ENCODE measurements around the gene DUOXA2. TPM values are rescaled to one million over a fixed set of nuclear protein-coding genes. Genes with fewer than 3 reads are reported as not detected.

Gene DUOXA2
- total and polyA plus RNA-seq, 2 experiments from 2014 or later = not detected

- H4K20me1 ChIP-seq (ENCODE audit: insufficient read depth) = no peaks in the 10 kb centered on the region
- H3K4me3 ChIP-seq = no peak overlapping the region
- H2AFZ ChIP-seq = no peak overlapping the region
- H3K27me3 ChIP-seq (replicated peaks; ENCODE audit: insufficient read depth) = peaks cover 33% of the 10 kb centered on the region; the same call in 1 of the 2 replicates
- in situ Hi-C loops (cut with MboI) = no loop called here
- no peaks in the 10 kb centered on the region for H3K79me2 ChIP-seq (ENCODE audit: insufficient read depth)
- no peak overlapping the region for H3K27ac ChIP-seq
- no peak overlapping the region for H3K9ac ChIP-seq
- TF ChIP-seq EZH2phosphoT487 (IDR thresholded peaks at IDR 0.05; ENCODE audit: insufficient read depth, low read depth) (no peak), EZH2 (IDR thresholded peaks at IDR 0.05; ENCODE audit: insufficient read depth, poor library complexity, severe bottlenecking) (no peak)
- no peaks in the 10 kb centered on the region for H3K9me3 ChIP-seq (ENCODE audit: low read depth)
- no peaks in the 10 kb centered on the region for H3K9me2 ChIP-seq (ENCODE audit: insufficient read depth)
- H3K4me2 ChIP-seq (ENCODE audit: unreplicated experiment) = no peak overlapping the region
- DNase-seq = no peak
- H3K36me3 ChIP-seq (ENCODE audit: low read depth) = no peaks in the 10 kb centered on the region
- WGBS, 2 experiments (ENCODE audit: low coverage in 1 of 2, low lambda C conversion rate in 2 of 2, missing lambda C conversion rate in 2 of 2) = 59 to 61% methylated on average over 3 of the region's 3 CpGs
- H3K4me1 ChIP-seq (ENCODE audit: insufficient read depth) = no peaks in the 10 kb centered on the region
- H3F3A ChIP-seq (ENCODE audit: insufficient read depth) = no peaks in the 10 kb centered on the region
Observed at GRCh38 chr15:45084163-45084562, 30.0 kb upstream of the DUOXA2 start.

DNA sequence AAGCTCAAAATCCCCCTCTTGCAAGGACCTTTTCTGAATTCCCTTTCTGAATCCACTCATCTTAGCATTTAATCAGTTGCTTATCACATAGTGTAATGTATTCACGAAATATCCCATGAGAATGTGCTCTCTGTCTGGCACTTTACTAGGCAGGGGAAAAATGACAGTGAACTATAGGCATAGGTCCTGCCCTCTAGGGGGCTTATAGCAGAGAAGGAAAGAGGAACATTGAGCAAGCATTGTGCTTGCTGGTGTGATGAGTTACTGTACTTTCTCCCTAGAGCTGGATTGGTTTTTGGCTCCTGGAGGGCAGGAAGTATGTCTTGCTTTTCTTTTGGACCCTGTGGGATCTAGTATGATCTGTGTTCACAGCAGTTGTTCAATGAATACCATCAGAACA is 26.6 kb upstream of the DUOXA2 start:
- Histone ChIP-seq H3K4me3 (no peak overlapping the region), H2AFZ (no peak overlapping the region), H4K20me1 (ENCODE audit: insufficient read depth) (no peaks in the 10 kb centered on the region), H3K36me3 (ENCODE audit: low read depth) (no peaks in the 10 kb centered on the region), H3K4me1 (ENCODE audit: insufficient read depth) (no peaks in the 10 kb centered on the region), H3K27ac (no peak overlapping the region), H3K27me3 (replicated peaks; ENCODE audit: insufficient read depth) (peaks cover 44% of the 10 kb centered on the region), H3K9me2 (ENCODE audit: insufficient read depth) (no peaks in the 10 kb centered on the region), H3K9ac (no peak overlapping the region), H3K4me2 (ENCODE audit: unreplicated experiment) (no peak overlapping the region), H3K9me3 (ENCODE audit: low read depth) (no peaks in the 10 kb centered on the region), H3F3A (ENCODE audit: insufficient read depth) (no peaks in the 10 kb centered on the region), H3K79me2 (ENCODE audit: insufficient read depth) (no peaks in the 10 kb centered on the region)
- no peak for DNase-seq
- in situ Hi-C loops (cut with MboI) = no loop called here
- WGBS, 2 experiments (ENCODE audit: low coverage in 1 of 2, low lambda C conversion rate in 2 of 2, missing lambda C conversion rate in 2 of 2) = 27 to 33% methylated on average over 1 of the region's 1 CpG
- TF ChIP-seq EZH2 (IDR thresholded peaks at IDR 0.05; ENCODE audit: insufficient read depth, poor library complexity, severe bottlenecking) (no peak), EZH2phosphoT487 (IDR thresholded peaks at IDR 0.05; ENCODE audit: insufficient read depth, low read depth) (no peak)

DNA sequence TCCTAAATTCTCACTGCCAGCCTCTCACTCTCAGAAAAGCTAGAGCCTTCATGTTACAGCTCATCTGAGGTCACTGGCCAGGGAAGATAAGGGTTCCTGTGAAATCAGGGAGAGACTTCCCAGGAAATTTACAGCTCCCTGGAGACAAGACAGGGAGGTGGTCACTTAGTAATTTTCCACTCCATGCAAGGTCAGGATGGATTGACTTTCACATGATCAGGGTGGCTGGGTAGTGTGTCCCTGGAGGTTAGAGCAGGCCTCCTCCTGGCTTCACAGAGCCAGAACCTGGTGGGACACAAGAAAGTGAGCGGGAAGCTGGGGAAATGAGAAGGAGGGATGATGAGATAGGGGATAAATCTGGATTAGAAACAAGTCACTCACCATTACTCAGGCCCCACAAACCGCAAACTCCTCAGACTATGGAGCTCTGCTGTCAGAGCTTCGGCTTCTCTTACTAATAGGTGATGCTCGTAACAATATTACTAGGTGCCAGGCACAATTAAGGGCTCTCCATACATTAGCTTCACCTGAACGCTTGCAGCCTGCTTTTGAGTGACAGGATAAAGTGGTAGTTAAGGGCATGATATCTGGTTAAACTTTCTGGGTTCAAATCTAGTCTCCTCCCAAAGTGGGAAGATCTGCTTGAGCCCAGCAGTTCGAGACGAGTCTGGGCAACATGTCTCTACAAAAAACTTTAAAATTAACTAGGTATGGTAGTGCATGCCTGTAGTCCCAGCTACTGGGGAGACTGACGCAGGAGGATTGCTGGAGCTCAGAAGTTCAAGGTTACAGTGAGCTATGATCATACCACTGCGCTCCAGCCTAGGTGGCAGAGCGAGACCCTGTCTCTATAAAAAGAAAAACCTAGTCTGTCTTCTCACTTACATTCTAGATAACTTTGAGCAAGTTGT is 25.1 kb upstream of the DUOXA2 start:
- H3K4me1 ChIP-seq (ENCODE audit: insufficient read depth) = no peaks in the 10 kb centered on the region
- no peak overlapping the region for H3K4me2 ChIP-seq (ENCODE audit: unreplicated experiment)
- WGBS, 2 experiments (ENCODE audit: low coverage in 1 of 2, low lambda C conversion rate in 2 of 2, missing lambda C conversion rate in 2 of 2) = 69 to 71% methylated on average over 10 of the region's 10 CpGs
- H3K27me3 ChIP-seq (replicated peaks; ENCODE audit: insufficient read depth) = peaks cover 33% of the 10 kb centered on the region
- H3K9ac ChIP-seq = no peak overlapping the region
- H4K20me1 ChIP-seq (ENCODE audit: insufficient read depth) = no peaks in the 10 kb centered on the region
- no peaks in the 10 kb centered on the region for H3K9me2 ChIP-seq (ENCODE audit: insufficient read depth)
- no peak overlapping the region for H3K27ac ChIP-seq
- peak; percentile 21 for DNase-seq
- no peaks in the 10 kb centered on the region for H3K79me2 ChIP-seq (ENCODE audit: insufficient read depth)
- H3K9me3 ChIP-seq (ENCODE audit: low read depth) = no peaks in the 10 kb centered on the region
- H3F3A ChIP-seq (ENCODE audit: insufficient read depth) = no peaks in the 10 kb centered on the region
- H3K4me3 ChIP-seq = no peak overlapping the region
- no peaks in the 10 kb centered on the region for H3K36me3 ChIP-seq (ENCODE audit: low read depth)
- H2AFZ ChIP-seq = no peak overlapping the region
- in situ Hi-C loops (cut with MboI) = no loop called here
- TF ChIP-seq EZH2 (IDR thresholded peaks at IDR 0.05; ENCODE audit: insufficient read depth, poor library complexity, severe bottlenecking) (no peak), EZH2phosphoT487 (IDR thresholded peaks at IDR 0.05; ENCODE audit: insufficient read depth, low read depth) (no peak)

DNA sequence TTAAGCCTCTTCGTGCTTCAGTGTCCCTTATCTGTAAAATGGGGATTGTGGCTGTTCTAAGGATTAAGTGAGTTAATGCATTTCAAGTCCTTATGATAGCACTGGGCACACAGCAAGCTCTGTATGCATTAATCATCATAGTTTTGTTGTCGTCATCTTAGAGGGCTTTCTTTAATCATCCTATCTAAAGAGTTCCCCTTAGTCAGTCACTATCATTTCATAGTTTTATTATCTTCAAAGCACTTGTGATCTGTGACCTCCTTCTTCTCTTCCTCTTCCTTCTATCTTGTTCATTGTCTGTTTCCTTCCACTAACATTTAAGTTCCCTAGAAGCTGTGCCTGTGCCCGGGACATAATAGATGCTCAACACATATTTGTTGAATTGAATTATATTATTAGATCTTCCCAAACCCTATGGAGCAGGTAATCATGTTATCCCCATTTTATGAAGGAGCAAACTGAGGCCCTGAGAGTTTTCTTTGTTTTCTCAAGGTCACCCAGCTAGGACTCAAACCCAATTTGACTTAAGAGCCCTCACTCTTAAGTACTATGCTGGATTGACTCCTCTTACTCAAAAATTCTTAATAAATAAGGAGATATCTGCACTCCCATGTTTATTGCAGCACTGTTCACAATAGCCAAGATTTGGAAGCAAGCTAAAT is 24.3 kb upstream of the DUOXA2 start:
- Histone ChIP-seq H3K9me2 (ENCODE audit: insufficient read depth) (no peaks in the 10 kb centered on the region), H3K4me1 (ENCODE audit: insufficient read depth) (no peaks in the 10 kb centered on the region), H3K79me2 (ENCODE audit: insufficient read depth) (no peaks in the 10 kb centered on the region), H3F3A (ENCODE audit: insufficient read depth) (no peaks in the 10 kb centered on the region), H3K27ac (no peak overlapping the region), H3K4me2 (ENCODE audit: unreplicated experiment) (no peak overlapping the region), H3K4me3 (no peak overlapping the region), H4K20me1 (ENCODE audit: insufficient read depth) (no peaks in the 10 kb centered on the region), H3K9ac (no peak overlapping the region), H3K27me3 (replicated peaks; ENCODE audit: insufficient read depth) (peaks cover 27% of the 10 kb centered on the region), H3K9me3 (ENCODE audit: low read depth) (no peaks in the 10 kb centered on the region), H3K36me3 (ENCODE audit: low read depth) (no peaks in the 10 kb centered on the region), H2AFZ (no peak overlapping the region)
- no peak for DNase-seq
- TF ChIP-seq EZH2phosphoT487 (IDR thresholded peaks at IDR 0.05; ENCODE audit: insufficient read depth, low read depth) (no peak), EZH2 (IDR thresholded peaks at IDR 0.05; ENCODE audit: insufficient read depth, poor library complexity, severe bottlenecking) (no peak)
- WGBS, 2 experiments (ENCODE audit: low coverage in 1 of 2, low lambda C conversion rate in 2 of 2, missing lambda C conversion rate in 2 of 2) = 59% methylated on average over 3 of the region's 3 CpGs
- in situ Hi-C loops (cut with MboI) = no loop called here

All from GM23248 (cell line).